Kidney glomerular epithelial cell (primary cell): ENCODE results near the gene SERPINB1.

Experiments
- DNase-seq: peaks from one replicate; lab custom pipeline; 2025; lab: John Stamatoyannopoulos, UW

SERPINB1 gene

GRCh38 chr6:2793534-2794151 lies 48.0 kb downstream of the SERPINB1 start:
- no peak for DNase-seq

GRCh38 chr6:2792330-2793110 lies 49.1 kb downstream of the SERPINB1 start:
- no peak for DNase-seq

GRCh38 chr6:2791450-2791974 lies 50.2 kb downstream of the SERPINB1 start:
- no peak for DNase-seq

- DNase-seq: peak; percentile 64
Observed at GRCh38 chr6:2790588-2791449, 50.8 kb downstream of the SERPINB1 start.

GRCh38 chr6:2786269-2786668 lies 55.4 kb downstream of the SERPINB1 start:
- DNase-seq: no peak

GRCh38 chr6:2784930-2785329 lies 56.7 kb downstream of the SERPINB1 start:
- no peak for DNase-seq

GRCh38 chr6:2784061-2784460 lies 57.6 kb downstream of the SERPINB1 start:
- DNase-seq: no peak

- no peak for DNase-seq
Observed at GRCh38 chr6:2783188-2783963, 58.3 kb downstream of the SERPINB1 start.

GRCh38 chr6:2782825-2783187 lies 58.9 kb downstream of the SERPINB1 start:
- no peak for DNase-seq

GRCh38 chr6:2782356-2782708 lies 59.3 kb downstream of the SERPINB1 start:
- DNase-seq: no peak
